B cell (primary cell): Measurements from ENCODE around the gene AREL1. TPM values are rescaled to one million over a fixed set of nuclear protein-coding genes. Genes with fewer than 3 reads are reported as not detected.

Experiments
- ATAC-seq: fragments of 200-7000 bp; cut with Tn5 transposase; one replicate; pipeline ENCODE4 v1.10.0; 2021; ENCODE audit warnings: low read depth, mild to moderate bottlenecking, moderate number of reproducible peaks, moderate library complexity
- CTCF ChIA-PET: fragments of 350-600 bp; sonication (Branson Sonifier 250); formaldehyde crosslinking; loops from one replicate; lab custom pipeline; 2021; ENCODE audit warnings: antibody characterized with exemption, inconsistent platforms; lab: Charles Lee
- POLR2A ChIA-PET: fragments of 350-600 bp; sonication (Branson Sonifier 250); formaldehyde crosslinking; loops from one replicate; lab custom pipeline; 2021; ENCODE audit warnings: antibody characterized with exemption; lab: Charles Lee
- DNase-seq: peaks from one replicate; pipeline ENCODE4 v3.0.0; 2013
- H2AFZ ChIP-seq: 2 replicates; pipeline ENCODE4 v1.6.1; 2012; ENCODE audit warnings: mild to moderate bottlenecking, low read depth, low read length; ENCODE audit not compliant: insufficient read depth, poor library complexity, severe bottlenecking
- H3K27ac ChIP-seq, 2 donors: 1 replicate in 1 of 2; 2 replicates in 1 of 2; pipeline ENCODE4 v1.5.1; 2012 to 2013; ENCODE audit warnings: low read length in 2 of 2, mild to moderate bottlenecking in 2 of 2, moderate library complexity in 1 of 2
- H3K27me3 ChIP-seq, 4 experiments: fragments of 200-600 bp in 1 of 4; sonication (generic) in 1 of 4; replicated peaks in 1 of 4; 1 replicate in 2 of 4; 2 replicates in 2 of 4; pipeline versions ENCODE4 v1.6.1 to v1.7.0; 2013 to 2016; ENCODE audit warnings: low read length in 3 of 4, mild to moderate bottlenecking in 2 of 4, mixed read lengths in 1 of 4, moderate library complexity in 1 of 4; ENCODE audit not compliant: insufficient read depth in 4 of 4, control insufficient read depth in 3 of 4; ENCODE audit errors: control extremely low read depth in 1 of 4
- H3K36me3 ChIP-seq, 2 experiments: replicated peaks in 1 of 2; 1 replicate in 1 of 2; 2 replicates in 1 of 2; pipeline versions ENCODE4 v1.6.1 to v1.7.1; 2013; ENCODE audit warnings: low read length in 1 of 2; ENCODE audit not compliant: insufficient read depth in 2 of 2, control insufficient read depth in 1 of 2; ENCODE audit errors: control extremely low read depth in 1 of 2, extremely low read depth in 1 of 2
- H3K4me1 ChIP-seq, 2 donors: fragments of 200-600 bp in 1 of 2; sonication (generic) in 1 of 2; 1 replicate in 1 of 2; 2 replicates in 1 of 2; pipeline versions ENCODE4 v1.5.1 to v1.6.1; 2013 to 2017; ENCODE audit warnings: low read length in 2 of 2; ENCODE audit not compliant: control insufficient read depth in 2 of 2, insufficient read depth in 2 of 2
- H3K4me2 ChIP-seq: replicated peaks from 2 replicates; pipeline ENCODE3; 2012; ENCODE audit warnings: mild to moderate bottlenecking, low read depth, low read length; ENCODE audit not compliant: poor library complexity, severe bottlenecking
- H3K4me3 ChIP-seq, 5 experiments: fragments of 200-600 bp in 1 of 5; sonication (generic) in 1 of 5; 1 replicate in 3 of 5; 2 replicates in 2 of 5; pipeline versions ENCODE4 v1.5.1 to v1.7.0; 2011 to 2016; ENCODE audit warnings: low read length in 4 of 5, mild to moderate bottlenecking in 4 of 5, low read depth in 2 of 5, control low read depth in 1 of 5, moderate library complexity in 1 of 5; ENCODE audit not compliant: insufficient read depth in 1 of 5; ENCODE audit errors: control extremely low read depth in 1 of 5, extremely low read depth in 1 of 5
- H3K79me2 ChIP-seq: fragments of 200-600 bp; sonication (generic); one replicate; pipeline ENCODE4 v1.6.0; 2016; ENCODE audit warnings: low read length; ENCODE audit not compliant: control insufficient read depth, insufficient read depth
- H3K9ac ChIP-seq: fragments of 200-600 bp; sonication (generic); 2 replicates; pipeline ENCODE4 v1.6.1; 2017; ENCODE audit warnings: mild to moderate bottlenecking, low read length, moderate library complexity
- H3K9me3 ChIP-seq, 3 donors: one replicate each; pipeline versions ENCODE4 v1.6.1 to v1.7.1; 2013; ENCODE audit warnings: low read length in 2 of 3; ENCODE audit not compliant: control insufficient read depth in 2 of 3, insufficient read depth in 1 of 3; ENCODE audit errors: control extremely low read depth in 1 of 3
- H4K20me1 ChIP-seq: 2 replicates; pipeline ENCODE4 v1.6.0; 2012; ENCODE audit warnings: mild to moderate bottlenecking, low read length; ENCODE audit not compliant: insufficient read depth, control insufficient read depth, poor library complexity, severe bottlenecking
- H3K27ac Mint-ChIP-seq: one replicate; pipeline ENCODE4 v1.8.0; 2021; ENCODE audit warnings: mixed read lengths
- H3K27me3 Mint-ChIP-seq: one replicate; pipeline ENCODE4 v1.8.0; 2021; ENCODE audit warnings: mixed read lengths
- H3K4me1 Mint-ChIP-seq: one replicate; pipeline ENCODE4 v1.8.0; 2021; ENCODE audit warnings: mixed read lengths
- H3K4me3 Mint-ChIP-seq: one replicate; pipeline ENCODE4 v1.8.0; 2021; ENCODE audit warnings: mixed read lengths
- H3K9me3 Mint-ChIP-seq: one replicate; pipeline ENCODE4 v1.8.0; 2022; ENCODE audit warnings: mixed read lengths; ENCODE audit not compliant: insufficient read depth
- CTCF ChIP-seq: fragments of 200-600 bp; IDR thresholded peaks from one replicate; pipeline ENCODE4 v1.8.0; 2022; ENCODE audit warnings: antibody characterized with exemption, mild to moderate bottlenecking
- EZH2 ChIP-seq: IDR thresholded peaks from 2 replicates; pipeline ENCODE4 v1.6.1; 2012; ENCODE audit warnings: borderline replicate concordance, low read depth, mild to moderate bottlenecking, moderate library complexity, low read length; ENCODE audit not compliant: insufficient read depth, poor library complexity, severe bottlenecking
- WGBS: methylation state at CpG from one replicate; pipeline ENCODE4 v1.1.5; 2013; ENCODE audit warnings: missing lambda C conversion rate; ENCODE audit not compliant: insufficient coverage; 5-methylcytosine and 5-hydroxymethylcytosine counted together
- intact Hi-C: fragments of 100-400 bp; cut with micrococcal nuclease; formaldehyde crosslinking; loops from one replicate; pipeline ENCODE4 v1.10.0; 2022
- polyA plus RNA-seq: library from polyadenylated mRNA; depleted of rRNA; stranded (reverse); fragments of >200 nt; gene quantifications from 2 replicates; pipeline ENCODE4 v1.2.3, GENCODE V29; 2012
- total RNA-seq, 2 donors: library from RNA; stranded (reverse); fragments of 120-200 nt in 1 of 2; gene quantifications; 1 replicate in 1 of 2; 2 replicates in 1 of 2; pipeline versions ENCODE4 v1.2.3 to v1.2.4, GENCODE V29; 2013 to 2022

The AREL1 gene
- total and polyA plus RNA-seq, 2 donors (not counting 1 experiment from before 2014, with no cell fraction given), result 19.2 to 39.4 TPM

- Mint-ChIP-seq H3K4me1 (no peaks in the 10 kb centered on the region), H3K27ac (no peak overlapping the region), H3K4me3 (no peak overlapping the region), H3K27me3 (no peaks in the 10 kb centered on the region), H3K9me3 (no peaks in the 10 kb centered on the region)
- peaks cover 3 to 6% of the 10 kb centered on the region in 2 experiments for H3K36me3 ChIP-seq
- no peak overlapping the region for H3K9ac ChIP-seq
- H4K20me1 ChIP-seq, result no peaks in the 10 kb centered on the region
- H3K79me2 ChIP-seq, result no peaks in the 10 kb centered on the region
- H3K4me2 ChIP-seq, result no peak overlapping the region
- H3K27me3 ChIP-seq, result no peaks in the 10 kb centered on the region
- H3K4me3 ChIP-seq, result no peak overlapping the region
- CTCF ChIA-PET, result no interaction called here
- no peak for TF ChIP-seq EZH2
- no peak for TF ChIP-seq CTCF
- WGBS, result 90% methylated on average over 14 of the region's 15 CpGs
- H2AFZ ChIP-seq, result no peak overlapping the region
- H3K27ac ChIP-seq, result no peak overlapping the region
- H3K9me3 ChIP-seq, result no peaks in the 10 kb centered on the region
- H3K4me1 ChIP-seq, result no peaks in the 10 kb centered on the region
- ATAC-seq, result no peak
- no peak for DNase-seq
- intact Hi-C loops, result no loop called here
- POLR2A ChIA-PET, result no interaction called here
Observed at GRCh38 chr14:74653386-74654138, 59.3 kb downstream of the AREL1 start.

GRCh38 chr14:74652541-74652940 lies 60.3 kb downstream of the AREL1 start:
- Mint-ChIP-seq H3K27me3 (no peaks in the 10 kb centered on the region), H3K4me3 (no peak overlapping the region), H3K4me1 (no peaks in the 10 kb centered on the region), H3K9me3 (no peaks in the 10 kb centered on the region), H3K27ac (no peak overlapping the region)
- Histone ChIP-seq H3K27me3 (no peaks in the 10 kb centered on the region), H3K79me2 (no peaks in the 10 kb centered on the region), H4K20me1 (no peaks in the 10 kb centered on the region), H3K27ac (no peak overlapping the region), H3K9ac (no peak overlapping the region), H3K4me3 (no peak overlapping the region), H3K9me3 (no peaks in the 10 kb centered on the region), H3K36me3 (peaks cover 3 to 6% of the 10 kb centered on the region in 2 experiments), H3K4me1 (no peaks in the 10 kb centered on the region), H3K4me2 (no peak overlapping the region), H2AFZ (no peak overlapping the region)
- intact Hi-C loops, result no loop called here
- ChIA-PET CTCF (interaction anchor here (0.6 kb wide), 1 partner anchor 40 kb away, joined by 3 read pairs; the partner anchor contains the start of gene LTBP2), POLR2A (no interaction called here)
- 96% methylated on average over 3 of the region's 4 CpGs for WGBS
- no peak for TF ChIP-seq EZH2
- TF ChIP-seq CTCF, result no peak
- ATAC-seq (no peak), DNase-seq (no peak)
